HepG2 (cell line): ENCODE data around the gene LAMP1. TPM values are rescaled to one million over a fixed set of nuclear protein-coding genes. Genes with fewer than 3 reads are reported as not detected.
A peak's percentile ranks its signal among the peaks of the same experiment; 100 is the strongest.

Experiments used
- ATAC-seq: fragments of 200-7000 bp; cut with Tn5 transposase; 3 replicates; pipeline ENCODE4 v1.9.1; 2020; ENCODE audit warnings: mild to moderate bottlenecking, moderate library complexity
- BruUV-seq: library from RNA; stranded (reverse); fragments of 400-500 nt; replicated peaks from 2 replicates; lab custom pipeline; 2021; lab: Mats Ljungman, UMichigan
- CTCF ChIA-PET: fragments of 300-600 bp; formaldehyde crosslinking; extraction: SDS; loops from one replicate; lab custom pipeline; 2021; ENCODE audit warnings: low total read pairs, inconsistent platforms, low intra/inter-chr PET ratio; lab: Yijun Ruan, JAX
- POLR2A ChIA-PET: fragments of 350-600 bp; sonication (Branson Sonifier 250); formaldehyde crosslinking; loops from one replicate; lab custom pipeline; 2020; ENCODE audit warnings: antibody characterized with exemption, inconsistent platforms; lab: Yijun Ruan, JAX
- DNase-seq: peaks from one replicate; pipeline ENCODE4 v3.0.0-alpha.2; 2015; ENCODE audit warnings: low spot score
- FAIRE-seq: peaks from 3 replicates; lab custom pipeline; 2011; peaks lifted over from hg19 to GRCh38; lab: Jason Lieb, UNC
- H2AFZ ChIP-seq: one replicate; pipeline ENCODE4 v1.6.1; 2011; ENCODE audit warnings: low read length, inconsistent platforms
- H3K27ac ChIP-seq: fragments of 300-600 bp; 3 replicates; pipeline ENCODE4 v1.8.0; 2011; ENCODE audit warnings: mixed run types, mild to moderate bottlenecking, mixed read lengths, low read length, inconsistent platforms; ENCODE audit not compliant: insufficient read depth; ENCODE audit errors: extremely low read length
- H3K27me3 ChIP-seq, 2 experiments: fragments of 200-600 bp in 1 of 2; 2 replicates in 1 of 2; 3 replicates in 1 of 2; pipeline versions ENCODE4 v1.6.0 to v1.8.0; 2011; ENCODE audit warnings: low read length in 2 of 2, mild to moderate bottlenecking in 2 of 2, moderate library complexity in 2 of 2, inconsistent platforms in 1 of 2; ENCODE audit not compliant: insufficient read depth in 2 of 2, control insufficient read depth in 1 of 2
- H3K36me3 ChIP-seq, 2 experiments: fragments of 200-600 bp in 1 of 2; replicated peaks in 1 of 2; 2 replicates in 1 of 2; 3 replicates in 1 of 2; pipeline versions ENCODE4 v1.5.1 to v1.8.0; 2011; ENCODE audit warnings: low read length in 2 of 2, inconsistent platforms in 1 of 2; ENCODE audit not compliant: insufficient read depth in 2 of 2, control insufficient read depth in 1 of 2
- H3K4me1 ChIP-seq: 2 replicates; pipeline ENCODE4 v1.5.1; 2012; ENCODE audit warnings: low read length, inconsistent platforms; ENCODE audit not compliant: insufficient read depth
- H3K4me2 ChIP-seq: 2 replicates; pipeline ENCODE4 v1.6.0; 2011; ENCODE audit warnings: low read depth, low read length, inconsistent platforms
- H3K4me3 ChIP-seq, 3 experiments: fragments of 200-600 bp in 1 of 3; sonication (generic), shearing (Covaris generic) in 1 of 3; replicated peaks in 1 of 3; 2 replicates each; pipeline ENCODE4 v1.5.1; 2011 to 2016; ENCODE audit warnings: low read length in 3 of 3, inconsistent platforms in 2 of 3, low read depth in 2 of 3, mild to moderate bottlenecking in 2 of 3, control low read depth in 1 of 3, mixed read lengths in 1 of 3; ENCODE audit not compliant: insufficient read depth in 1 of 3
- H3K79me2 ChIP-seq: one replicate; pipeline ENCODE4 v1.6.1; 2011; ENCODE audit warnings: low read length, inconsistent platforms; ENCODE audit not compliant: insufficient read depth
- H3K9ac ChIP-seq: 2 replicates; pipeline ENCODE4 v1.6.0; 2011; ENCODE audit warnings: mild to moderate bottlenecking, low read depth, low read length, inconsistent platforms; ENCODE audit not compliant: insufficient read depth
- H3K9me3 ChIP-seq: 2 replicates; pipeline ENCODE4 v1.5.1; 2012; ENCODE audit warnings: mild to moderate bottlenecking, low read length
- H4K20me1 ChIP-seq: 2 replicates; pipeline ENCODE4 v1.6.0; 2011; ENCODE audit warnings: inconsistent platforms, mild to moderate bottlenecking, low read length, moderate library complexity; ENCODE audit not compliant: insufficient read depth
- AGO2 ChIP-seq: fragments of 200-400 bp; formaldehyde crosslinking; optimal IDR thresholded peaks from 2 replicates; pipeline ENCODE3; 2017; ENCODE audit warnings: mild to moderate bottlenecking, low read depth, low read length, moderate library complexity
- ARID2 ChIP-seq: sonication (generic); formaldehyde crosslinking; IDR thresholded peaks from 2 replicates; pipeline ENCODE4 v1.8.1; 2022; ENCODE audit warnings: mild to moderate bottlenecking, missing genetic modification reagents, borderline replicate concordance
- CHD4 ChIP-seq: fragments of 200-600 bp; sonication (generic); IDR thresholded peaks from 2 replicates; pipeline ENCODE4 v1.7.0; 2017; ENCODE audit warnings: mild to moderate bottlenecking, low read length, borderline replicate concordance
- NFYB ChIP-seq: sonication (generic); formaldehyde crosslinking; IDR thresholded peaks from 2 replicates; pipeline ENCODE4 v1.4.0; 2020; ENCODE audit warnings: missing genetic modification reagents
- POGZ ChIP-seq: sonication (generic); formaldehyde crosslinking; IDR thresholded peaks from 2 replicates; pipeline ENCODE4 v1.4.0; 2020; ENCODE audit warnings: mild to moderate bottlenecking, missing genetic modification reagents
- RBFOX2 ChIP-seq: fragments of 200-400 bp; formaldehyde crosslinking; IDR thresholded peaks from 2 replicates; pipeline ENCODE4 v1.6.1; 2017; ENCODE audit warnings: low read depth, mild to moderate bottlenecking, low read length
- SIN3B ChIP-seq: fragments of 150-350 bp; IDR thresholded peaks from 2 replicates; pipeline ENCODE4 v1.6.1; 2014; ENCODE audit warnings: low read length
- ZFP90 ChIP-seq: sonication (generic); formaldehyde crosslinking; IDR thresholded peaks from 2 replicates; pipeline ENCODE4 v1.8.0; 2022; ENCODE audit warnings: missing genetic modification reagents, mild to moderate bottlenecking, inconsistent platforms, borderline replicate concordance
- ZNF230 ChIP-seq: sonication (generic); formaldehyde crosslinking; IDR thresholded peaks from 2 replicates; pipeline ENCODE4 v1.4.0; 2020; ENCODE audit warnings: mild to moderate bottlenecking, missing genetic modification reagents
- ZNF251 ChIP-seq: sonication (generic); formaldehyde crosslinking; IDR thresholded peaks from 2 replicates; pipeline ENCODE4 v1.9.0; 2021; ENCODE audit warnings: mild to moderate bottlenecking, missing genetic modification reagents
- ZNF772 ChIP-seq: sonication (generic); formaldehyde crosslinking; IDR thresholded peaks from 2 replicates; pipeline ENCODE4 v1.5.0; 2020; ENCODE audit warnings: mild to moderate bottlenecking, missing genetic modification reagents
- WGBS: methylation state at CpG from one replicate; pipeline ENCODE4 v1.1.6; 2017; ENCODE audit warnings: low lambda C conversion rate; 5-methylcytosine and 5-hydroxymethylcytosine counted together
- in situ Hi-C: cut with HindIII; loops from 2 replicates; pipeline ENCODE4 v1.10.0; 2017; ENCODE audit warnings: low pct_unique_long_range_greater_than_20kb; ENCODE audit not compliant: extremely low pct_ligation_motif_present
- intact Hi-C: fragments of 100-400 bp; cut with micrococcal nuclease; formaldehyde crosslinking; loops from one replicate; pipeline ENCODE4 v1.10.0; 2022; ENCODE audit not compliant: unreplicated experiment
- polyA plus RNA-seq, 8 experiments: library from polyadenylated mRNA; depleted of rRNA in 3 of 8; stranded (reverse) in 7 of 8; unstranded in 1 of 8; fragments of >200 nt; fragmentation: Illumina TruSeq in 4 of 8; extraction: Trizol in 4 of 8; gene quantifications; 2 replicates each; pipeline versions ENCODE4 v1.2.1 to v1.2.3, GENCODE V29; 2011 to 2016; ENCODE audit warnings: low read depth in 4 of 8, missing spikeins in 1 of 8, mixed read lengths in 1 of 8; ENCODE audit not compliant: insufficient read depth in 1 of 8
- total RNA-seq, 5 experiments: library from RNA; depleted of rRNA; stranded (reverse); fragments of >200 nt; fragmentation: Illumina TruSeq; extraction: Trizol; gene quantifications; 2 replicates each; pipeline ENCODE4 v1.2.3, GENCODE V29; 2016; ENCODE audit warnings: low read depth in 1 of 5
- TF ChIP-seq, protein P1 (sequence below): sonication (generic); formaldehyde crosslinking; IDR thresholded peaks from 2 replicates; pipeline ENCODE4 v1.4.0; 2020; ENCODE audit warnings: mild to moderate bottlenecking, missing genetic modification reagents

LAMP1 gene
- total and polyA plus RNA-seq, 2 of the 13 experiments (the other 11 are each of a cell fraction or from before 2014, with no cell fraction given): 103 to 112 TPM

DNA sequence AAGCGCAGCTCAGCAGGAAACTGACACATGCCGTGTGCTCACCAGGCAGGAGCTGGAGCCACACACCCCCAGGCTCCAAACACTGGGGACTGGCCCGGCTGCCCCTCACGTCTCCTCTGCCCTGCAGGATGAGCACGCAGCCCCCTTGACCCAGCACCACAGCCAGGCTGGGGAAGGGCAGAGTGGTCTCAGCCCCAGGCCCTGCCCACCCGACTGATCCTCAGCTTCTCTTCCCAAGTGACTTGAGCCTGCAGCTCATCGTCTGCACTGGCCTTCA lies 46.6 kb downstream of the LAMP1 start:
- in situ Hi-C loops: no loop called here
- no peak overlapping the region for H3K27ac ChIP-seq
- no peaks in the 10 kb centered on the region for H3K4me1 ChIP-seq
- no peak overlapping the region for H2AFZ ChIP-seq
- H3K36me3 ChIP-seq: peaks cover 11 to 38% of the 10 kb centered on the region in 2 experiments; a peak in 4 of 5 replicates
- TF ChIP-seq RBFOX2 (peak; percentile 33; the same call in 1 of the 2 replicates), ARID2 (CRISPR knock-in tag) (no peak), AGO2 (peak; percentile 56)
- CTCF ChIA-PET: no interaction called here
- H3K79me2 ChIP-seq: no peaks in the 10 kb centered on the region
- ATAC-seq: no peak
- H3K27me3 ChIP-seq: no peaks in the 10 kb centered on the region
- intact Hi-C loops: no loop called here
- FAIRE-seq: no peak
- DNase-seq: no peak
- H3K9ac ChIP-seq: no peak overlapping the region
- H3K4me2 ChIP-seq: no peak overlapping the region
- 0 out of 2 replicates have a peak, but pooled peaks cover 3% of the 10 kb centered on the region for H4K20me1 ChIP-seq
- WGBS: 94% methylated on average over 2 of the region's 7 CpGs
- no peaks in the 10 kb centered on the region for H3K9me3 ChIP-seq
- H3K4me3 ChIP-seq: no peak overlapping the region
- POLR2A ChIA-PET: no interaction called here
- no TSS peak for BruUV-seq

- WGBS: 99% methylated on average over 17 of the region's 17 CpGs
- ChIA-PET CTCF (no interaction called here), POLR2A (no interaction called here)
- H3K4me2 ChIP-seq: no peak overlapping the region
- H3K79me2 ChIP-seq: no peaks in the 10 kb centered on the region
- ATAC-seq (no peak), FAIRE-seq (no peak), DNase-seq (no peak)
- H3K4me1 ChIP-seq: no peaks in the 10 kb centered on the region
- no peak overlapping the region for H3K4me3 ChIP-seq
- in situ Hi-C loops: no loop called here
- no peak overlapping the region for H2AFZ ChIP-seq
- H3K9me3 ChIP-seq: no peaks in the 10 kb centered on the region
- H3K27ac ChIP-seq: no peak overlapping the region
- peaks cover 24 to 57% of the 10 kb centered on the region in 2 experiments for H3K36me3 ChIP-seq
- no TSS peak for BruUV-seq
- H3K27me3 ChIP-seq: no peaks in the 10 kb centered on the region
- H4K20me1 ChIP-seq: 0 out of 2 replicates have a peak, but pooled peaks cover 3% of the 10 kb centered on the region
- intact Hi-C loops: no loop called here
- no peak overlapping the region for H3K9ac ChIP-seq
- TF ChIP-seq NFYB (CRISPR knock-in tag) (no peak), POGZ (CRISPR knock-in tag) (no peak), ZFP90 (CRISPR knock-in tag) (no peak), ZNF251 (CRISPR knock-in tag) (no peak), CHD4 (no peak), ZNF230 (CRISPR knock-in tag) (no peak), SIN3B (no peak), ZNF772 (CRISPR knock-in tag) (no peak)
- TF ChIP-seq, protein P1, sequence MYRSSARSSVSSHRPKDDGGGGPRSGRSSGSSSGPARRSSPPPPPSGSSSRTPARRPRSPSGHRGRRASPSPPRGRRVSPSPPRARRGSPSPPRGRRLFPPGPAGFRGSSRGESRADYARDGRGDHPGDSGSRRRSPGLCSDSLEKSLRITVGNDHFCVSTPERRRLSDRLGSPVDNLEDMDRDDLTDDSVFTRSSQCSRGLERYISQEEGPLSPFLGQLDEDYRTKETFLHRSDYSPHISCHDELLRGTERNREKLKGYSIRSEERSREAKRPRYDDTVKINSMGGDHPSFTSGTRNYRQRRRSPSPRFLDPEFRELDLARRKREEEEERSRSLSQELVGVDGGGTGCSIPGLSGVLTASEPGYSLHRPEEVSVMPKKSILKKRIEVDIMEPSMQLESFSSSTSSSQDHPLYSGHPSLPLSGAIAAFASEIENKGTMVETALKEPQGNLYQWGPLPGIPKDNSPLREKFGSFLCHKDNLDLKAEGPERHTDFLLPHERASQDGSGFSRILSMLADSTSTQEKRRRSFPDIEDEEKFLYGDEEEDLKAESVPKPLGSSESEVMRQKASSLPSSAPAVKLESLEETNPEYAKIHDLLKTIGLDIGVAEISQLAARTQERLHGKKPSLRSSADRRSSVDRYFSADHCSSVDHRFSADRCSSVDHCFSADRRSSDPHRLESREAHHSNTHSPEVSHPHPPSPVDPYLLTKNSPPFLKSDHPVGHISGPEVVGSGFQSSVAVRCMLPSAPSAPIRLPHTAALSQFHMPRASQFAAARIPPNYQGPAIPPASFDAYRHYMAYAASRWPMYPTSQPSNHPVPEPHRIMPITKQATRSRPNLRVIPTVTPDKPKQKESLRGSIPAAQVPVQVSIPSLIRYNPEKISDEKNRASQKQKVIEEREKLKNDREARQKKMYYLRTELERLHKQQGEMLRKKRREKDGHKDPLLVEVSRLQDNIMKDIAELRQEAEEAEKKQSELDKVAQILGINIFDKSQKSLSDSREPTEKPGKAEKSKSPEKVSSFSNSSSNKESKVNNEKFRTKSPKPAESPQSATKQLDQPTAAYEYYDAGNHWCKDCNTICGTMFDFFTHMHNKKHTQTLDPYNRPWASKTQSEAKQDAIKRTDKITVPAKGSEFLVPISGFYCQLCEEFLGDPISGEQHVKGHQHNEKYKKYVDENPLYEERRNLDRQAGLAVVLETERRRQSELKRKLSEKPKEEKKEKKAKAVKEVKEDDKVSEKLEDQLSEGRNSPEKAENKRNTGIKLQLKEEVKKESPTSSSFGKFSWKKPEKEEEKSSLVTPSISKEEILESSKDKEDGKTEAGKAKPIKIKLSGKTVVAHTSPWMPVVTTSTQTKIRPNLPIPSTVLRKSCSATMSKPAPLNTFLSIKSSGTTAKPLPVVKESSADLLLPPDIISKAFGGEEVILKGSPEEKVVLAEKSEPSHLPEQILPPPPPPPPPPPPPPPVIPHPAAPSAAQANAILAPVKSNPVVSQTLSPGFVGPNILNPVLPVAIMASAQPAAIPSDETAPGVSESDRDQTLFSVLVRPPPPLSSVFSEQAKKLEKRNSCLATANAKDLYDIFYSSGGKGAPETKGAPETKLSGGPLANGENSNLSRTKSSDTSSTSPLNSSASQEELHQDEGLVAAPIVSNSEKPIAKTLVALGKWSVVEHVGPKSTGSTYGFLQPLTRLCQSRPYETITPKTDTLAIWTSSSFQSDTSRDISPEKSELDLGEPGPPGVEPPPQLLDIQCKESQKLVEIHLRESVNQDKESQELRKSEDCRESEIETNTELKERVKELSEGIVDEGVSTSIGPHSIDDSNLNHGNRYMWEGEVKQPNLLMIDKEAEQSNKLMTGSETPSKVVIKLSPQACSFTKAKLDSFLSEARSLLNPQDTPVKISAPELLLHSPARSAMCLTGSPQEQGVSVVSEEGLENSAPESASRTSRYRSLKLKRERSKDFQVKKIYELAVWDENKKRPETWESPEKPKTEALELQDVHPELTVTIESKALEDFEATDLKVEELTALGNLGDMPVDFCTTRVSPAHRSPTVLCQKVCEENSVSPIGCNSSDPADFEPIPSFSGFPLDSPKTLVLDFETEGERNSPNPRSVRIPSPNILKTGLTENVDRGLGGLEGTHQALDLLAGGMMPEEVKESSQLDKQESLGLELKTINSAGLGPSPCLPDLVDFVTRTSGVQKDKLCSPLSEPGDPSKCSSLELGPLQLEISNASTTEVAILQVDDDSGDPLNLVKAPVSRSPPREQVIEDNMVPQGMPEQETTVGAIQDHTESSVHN (CRISPR knock-in tag): no peak
Observed at GRCh38 chr13:113345486-113345885, 48.4 kb downstream of the LAMP1 start.
